Activated CD4-positive, alpha-beta T cell treated with anti-CD3 and anti-CD28 coated beads for 48 hours (primary cell): Measurements from ENCODE around the gene IFI27L2.

Experiments used
- DNase-seq: peaks from one replicate; pipeline ENCODE4 v3.0.0-alpha.2; 2020

The IFI27L2 gene

GRCh38 chr14:94145902-94146527 lies 16.6 kb upstream of the IFI27L2 start:
- DNase-seq, result no peak

- no peak for DNase-seq
Observed at GRCh38 chr14:94144765-94145164, 15.4 kb upstream of the IFI27L2 start.

GRCh38 chr14:94143711-94144110 lies 14.3 kb upstream of the IFI27L2 start:
- DNase-seq, result no peak

- DNase-seq, result peak; percentile 21
Observed at GRCh38 chr14:94143239-94143638, 13.8 kb upstream of the IFI27L2 start.

- no peak for DNase-seq
Observed at GRCh38 chr14:94142836-94143235, 13.4 kb upstream of the IFI27L2 start.

- DNase-seq, result no peak
Observed at GRCh38 chr14:94142247-94142646, 12.8 kb upstream of the IFI27L2 start.

- no peak for DNase-seq
Observed at GRCh38 chr14:94139421-94139820, 10.0 kb upstream of the IFI27L2 start.

- no peak for DNase-seq
Observed at GRCh38 chr14:94139006-94139405, 9.6 kb upstream of the IFI27L2 start.

- DNase-seq, result no peak
Observed at GRCh38 chr14:94138251-94138650, 8.8 kb upstream of the IFI27L2 start.

GRCh38 chr14:94136575-94137331 lies 7.3 kb upstream of the IFI27L2 start:
- DNase-seq, result peak; percentile 92

- DNase-seq, result no peak
Observed at GRCh38 chr14:94135476-94135875, 6.1 kb upstream of the IFI27L2 start.

GRCh38 chr14:94132285-94132887 lies 3.0 kb upstream of the IFI27L2 start:
- DNase-seq, result peak; percentile 73

- DNase-seq, result peak; percentile 45
Observed at GRCh38 chr14:94129758-94130414, 482 bp upstream of the IFI27L2 start.

- DNase-seq, result no peak
Observed at GRCh38 chr14:94128216-94128839, 1.1 kb downstream of the IFI27L2 start.

- no peak for DNase-seq
Observed at GRCh38 chr14:94127330-94127729, 2.1 kb downstream of the IFI27L2 start.

GRCh38 chr14:94126800-94127199 lies 2.6 kb downstream of the IFI27L2 start:
- no peak for DNase-seq

GRCh38 chr14:94126419-94126677 lies 3.1 kb downstream of the IFI27L2 start:
- no peak for DNase-seq

- no peak for DNase-seq
Observed at GRCh38 chr14:94125659-94126418, 3.6 kb downstream of the IFI27L2 start.

- no peak for DNase-seq
Observed at GRCh38 chr14:94124582-94125377, 4.6 kb downstream of the IFI27L2 start.

- DNase-seq, result no peak
Observed at GRCh38 chr14:94123868-94124267, 5.5 kb downstream of the IFI27L2 start.

GRCh38 chr14:94123296-94123695 lies 6.1 kb downstream of the IFI27L2 start:
- DNase-seq, result no peak

GRCh38 chr14:94122438-94122837 lies 7.0 kb downstream of the IFI27L2 start:
- DNase-seq, result no peak
